C1 segment of cervical spinal cord (tissue), 14 donors: ENCODE results near the gene APOB.
"Not testable (repeated sequence)": the region's sequence is repeated elsewhere in the genome, so short reads cannot be mapped to it uniquely, and the experiment has no call there.

Source experiments
- DNase-seq, 14 donors: peaks; one replicate each; lab custom pipeline; 2025; lab: John Stamatoyannopoulos, UW

Gene APOB

GRCh38 chr2:21033237-21034155 lies 10.4 kb downstream of the APOB start:
- DNase-seq = no peak

DNA sequence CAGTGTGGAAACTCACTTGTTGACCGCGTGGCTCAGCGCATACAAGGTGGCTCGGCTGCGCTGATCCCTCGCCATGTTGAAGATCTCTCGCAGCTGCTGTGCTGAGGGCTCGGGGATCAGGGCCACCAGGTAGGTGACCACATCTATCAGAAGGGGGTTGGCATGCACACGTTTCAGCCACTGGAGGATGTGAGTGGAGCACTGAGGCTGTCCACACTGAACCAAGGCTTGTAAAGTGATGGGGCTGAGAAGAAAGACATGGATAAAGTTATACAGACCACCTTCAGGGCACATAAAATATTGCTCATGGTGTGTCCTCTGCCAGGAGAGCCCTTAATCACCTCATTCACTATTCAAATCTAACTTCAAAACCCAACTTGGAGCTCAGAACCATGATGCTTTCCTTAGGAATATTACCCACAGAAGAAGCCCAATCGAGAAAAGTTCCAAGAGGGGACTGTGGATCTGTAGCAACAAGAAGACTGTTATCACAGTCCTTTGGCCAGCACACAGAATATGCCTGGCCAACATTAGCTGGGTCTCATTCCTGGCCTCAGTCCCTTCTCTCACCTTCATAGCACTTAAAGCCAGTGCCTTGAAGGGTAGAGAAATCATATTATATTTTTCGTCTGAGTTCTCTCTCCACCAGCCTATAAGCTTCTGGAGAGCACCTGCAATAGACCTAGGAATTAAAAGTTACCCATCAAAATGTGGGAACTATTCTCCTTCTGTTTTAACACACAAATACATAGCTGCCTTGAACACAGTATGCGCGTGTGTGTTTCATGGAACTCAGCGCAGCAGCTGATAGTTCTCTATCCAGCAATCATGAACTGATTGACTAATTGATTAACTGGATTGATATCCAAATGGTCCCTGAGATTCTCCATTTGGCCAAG lies 11.3 kb downstream of the APOB start:
- no peak for DNase-seq

DNA sequence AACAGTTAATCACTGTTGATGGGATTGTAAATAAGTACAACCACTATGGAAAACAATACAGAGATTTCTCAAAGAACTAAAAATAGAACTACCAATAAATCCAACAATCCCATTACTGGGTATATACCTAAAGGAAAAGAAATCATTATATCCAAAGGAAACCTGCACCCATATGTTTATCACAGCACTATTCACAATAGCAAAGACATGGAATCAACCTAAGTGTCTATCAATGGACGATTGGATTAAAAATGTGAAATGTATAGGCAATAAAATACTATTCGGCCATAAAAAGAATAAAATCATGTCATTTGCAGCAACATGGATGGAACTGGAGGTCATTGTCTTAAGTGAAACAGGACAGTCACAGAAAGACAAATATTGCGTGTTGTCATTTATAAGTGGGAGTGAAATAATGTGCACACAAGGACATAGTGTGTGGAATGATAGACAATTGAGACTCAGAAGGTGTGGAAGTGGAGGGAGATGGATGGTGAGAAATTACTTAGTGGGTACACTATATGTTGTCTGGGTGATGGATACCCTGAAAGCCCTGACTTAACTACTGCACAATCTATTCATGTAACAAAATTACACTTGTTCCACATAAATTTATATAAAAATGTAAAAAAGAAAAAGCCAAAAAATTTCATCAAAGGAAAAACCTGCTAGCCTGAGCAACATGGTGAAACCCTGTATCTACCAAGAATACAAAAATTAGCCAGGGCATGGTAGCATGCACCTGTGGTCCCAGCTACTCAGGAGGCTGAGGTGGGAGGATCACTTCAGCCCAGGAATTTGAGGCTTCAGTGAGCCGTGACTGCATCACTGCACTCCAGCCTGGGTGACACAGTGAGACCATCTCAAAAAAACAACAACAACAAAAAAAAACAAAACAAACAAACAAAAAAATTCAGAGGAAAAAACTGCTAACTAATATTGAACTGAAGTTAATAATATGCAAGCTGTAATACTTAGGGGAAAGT lies 12.6 kb downstream of the APOB start:
- no peak for DNase-seq

- no peak for DNase-seq
These were observed 14.4 kb downstream of the APOB start for GRCh38 chr2:21029519-21029918.

DNA sequence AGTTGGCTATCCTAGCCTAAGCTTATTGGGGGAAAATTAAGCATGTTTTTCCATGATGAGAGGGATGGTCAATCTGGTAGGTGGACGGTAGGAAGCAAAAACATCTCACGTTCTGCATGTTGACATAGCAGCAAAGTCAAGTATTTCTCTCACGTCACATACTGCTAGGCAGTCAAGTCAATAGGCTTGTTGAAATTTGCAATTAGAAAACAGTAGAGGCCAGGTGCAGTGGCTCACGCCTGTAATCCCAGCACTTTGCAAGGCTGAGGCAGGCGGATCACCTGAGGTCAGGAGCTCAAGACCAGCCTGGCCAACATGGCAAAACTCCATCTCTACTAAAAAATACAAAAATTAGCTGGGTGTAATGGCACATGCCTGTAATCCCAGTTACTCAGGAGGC lies 14.9 kb downstream of the APOB start:
- not testable (repeated sequence) for DNase-seq

- no peak for DNase-seq
These were observed 15.6 kb downstream of the APOB start for GRCh38 chr2:21028021-21028947.

DNA sequence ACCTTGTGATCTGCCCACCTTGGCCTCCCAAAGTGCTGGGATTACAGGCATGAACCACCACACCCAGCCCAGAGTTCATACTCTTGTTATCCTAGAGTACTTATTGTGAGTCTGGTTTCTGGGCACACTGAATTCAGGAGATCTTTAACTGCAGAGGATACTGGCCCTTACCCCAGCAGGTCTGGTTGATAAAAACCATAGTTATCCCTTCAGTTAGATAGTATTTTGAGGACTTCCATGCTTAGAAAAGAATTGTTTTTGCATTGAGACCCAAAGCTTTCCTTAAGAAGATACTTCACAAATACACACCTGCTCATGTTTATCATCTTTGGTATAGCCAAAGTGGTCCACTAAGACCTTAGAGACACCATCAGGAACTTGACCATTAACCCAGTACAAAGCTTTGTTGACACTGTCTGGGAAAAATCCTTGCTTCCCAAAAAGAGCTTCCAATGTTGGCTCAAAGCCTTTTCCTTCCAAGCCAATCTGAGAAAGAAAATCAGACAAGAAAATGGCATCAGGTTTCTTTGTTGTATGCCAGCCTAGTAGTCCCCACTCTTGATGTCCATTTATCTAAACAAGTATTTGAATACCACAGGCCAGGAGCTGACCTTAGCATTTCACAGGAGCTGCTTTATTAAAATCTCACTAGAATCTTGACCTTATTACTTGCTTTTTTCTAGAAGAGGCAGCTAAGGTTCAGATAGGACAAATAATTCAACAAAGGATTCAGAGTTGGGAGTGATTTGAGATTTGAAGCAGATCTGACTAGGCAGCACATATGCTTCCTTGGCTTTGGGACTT lies 17.2 kb downstream of the APOB start:
- DNase-seq = no peak

DNA sequence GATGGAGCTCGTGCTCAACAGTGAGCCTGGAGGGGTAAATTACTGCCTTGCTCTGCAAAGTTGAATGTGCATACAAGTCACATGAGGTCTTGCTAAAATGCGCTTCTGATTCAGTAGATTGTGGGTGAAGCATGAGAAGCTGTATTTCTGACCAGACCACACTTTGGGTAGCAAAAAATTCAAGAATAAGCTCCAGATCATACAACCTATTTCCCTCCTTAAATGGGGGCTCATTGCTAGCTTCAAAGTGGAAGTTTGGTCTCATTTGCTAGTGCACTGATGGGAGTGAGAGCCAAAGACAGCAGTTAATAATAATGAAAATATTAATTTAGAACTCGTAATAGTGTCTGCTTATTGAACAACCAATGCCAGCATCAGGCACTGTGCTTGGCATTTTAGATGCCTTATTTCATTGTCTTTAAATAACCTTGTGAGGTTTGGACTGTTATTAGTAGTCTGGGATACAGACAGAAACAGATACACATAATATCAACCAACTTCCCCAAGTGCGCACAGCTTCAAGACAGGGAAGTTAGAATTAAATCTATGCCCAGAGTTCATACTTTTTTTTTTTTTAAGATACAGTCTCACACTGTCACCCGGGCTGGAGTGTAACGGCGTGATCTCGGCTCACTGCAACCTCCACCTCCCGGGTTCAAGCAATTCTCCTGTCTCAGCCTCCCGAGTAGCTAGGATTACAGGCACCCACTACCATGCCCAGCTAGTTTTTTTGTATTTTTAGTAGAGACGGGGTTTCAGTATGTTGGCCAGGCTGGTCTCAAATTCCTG lies 18.0 kb downstream of the APOB start:
- DNase-seq = no peak

DNA sequence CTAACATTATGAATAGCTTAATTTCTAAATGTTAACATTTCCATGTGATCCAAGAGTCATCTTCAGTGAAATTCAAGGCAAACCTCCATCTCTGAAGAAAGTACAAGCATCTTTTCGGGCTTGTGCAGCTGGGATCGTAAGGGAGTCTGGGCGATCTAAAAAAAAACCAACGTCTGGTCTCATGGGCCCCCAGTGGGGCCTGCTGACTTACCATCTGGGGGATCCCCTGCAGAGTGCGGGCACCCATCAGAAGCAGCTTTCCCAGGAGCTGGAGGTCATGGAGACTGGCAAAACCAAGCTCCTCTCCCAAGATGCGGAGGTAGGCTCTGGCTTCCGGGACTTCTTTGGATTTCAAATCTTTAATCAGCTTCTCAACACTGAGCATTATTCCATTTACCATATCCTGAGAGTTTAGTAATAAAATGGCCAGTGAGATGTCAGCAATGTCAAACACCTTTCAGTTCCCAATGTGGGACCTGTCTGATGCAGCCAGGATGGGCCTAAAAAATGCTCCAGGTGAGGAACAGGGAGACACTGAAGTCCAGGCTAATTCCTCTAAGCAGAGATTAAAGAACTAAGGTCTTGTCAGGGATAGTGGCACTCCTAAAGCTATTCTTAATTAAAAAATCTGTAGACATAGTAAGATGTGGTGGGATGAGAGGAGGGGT lies 19.0 kb downstream of the APOB start:
- DNase-seq = no peak

GRCh38 chr2:21024198-21024597 lies 19.7 kb downstream of the APOB start:
- DNase-seq = no peak

- no peak for DNase-seq
These were observed 20.3 kb downstream of the APOB start for GRCh38 chr2:21023419-21024181.

DNA sequence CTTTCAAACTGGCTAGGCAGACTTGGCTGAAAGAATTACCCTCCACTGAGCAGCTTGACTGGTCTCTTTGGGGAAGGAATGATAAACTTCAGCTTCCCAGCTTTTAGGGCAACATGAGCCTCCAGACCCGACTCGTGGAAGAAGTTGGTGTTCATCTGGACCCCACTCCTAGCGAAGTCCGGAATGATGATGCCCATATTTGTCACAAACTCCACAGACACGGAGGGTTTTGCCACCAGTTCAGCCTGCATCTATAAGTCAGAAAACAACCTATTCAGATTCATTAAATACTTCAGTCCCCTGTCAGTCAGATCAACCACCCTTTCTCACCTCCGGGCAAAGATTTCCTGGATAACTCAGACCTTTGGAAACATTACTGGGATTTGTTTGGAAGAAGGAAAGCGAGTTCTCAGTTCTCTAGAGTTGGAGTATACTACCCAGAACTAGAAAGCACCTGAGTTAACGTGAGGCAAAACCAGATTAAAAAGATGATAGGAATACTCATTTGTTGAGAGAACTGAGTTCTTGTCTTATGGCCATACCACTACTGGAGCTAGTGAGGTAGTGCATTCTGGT lies 21.0 kb downstream of the APOB start:
- DNase-seq = no peak

GRCh38 chr2:21021430-21021829 lies 22.4 kb downstream of the APOB start:
- no peak for DNase-seq

GRCh38 chr2:21020668-21021288 lies 23.1 kb downstream of the APOB start:
- no peak for DNase-seq

DNA sequence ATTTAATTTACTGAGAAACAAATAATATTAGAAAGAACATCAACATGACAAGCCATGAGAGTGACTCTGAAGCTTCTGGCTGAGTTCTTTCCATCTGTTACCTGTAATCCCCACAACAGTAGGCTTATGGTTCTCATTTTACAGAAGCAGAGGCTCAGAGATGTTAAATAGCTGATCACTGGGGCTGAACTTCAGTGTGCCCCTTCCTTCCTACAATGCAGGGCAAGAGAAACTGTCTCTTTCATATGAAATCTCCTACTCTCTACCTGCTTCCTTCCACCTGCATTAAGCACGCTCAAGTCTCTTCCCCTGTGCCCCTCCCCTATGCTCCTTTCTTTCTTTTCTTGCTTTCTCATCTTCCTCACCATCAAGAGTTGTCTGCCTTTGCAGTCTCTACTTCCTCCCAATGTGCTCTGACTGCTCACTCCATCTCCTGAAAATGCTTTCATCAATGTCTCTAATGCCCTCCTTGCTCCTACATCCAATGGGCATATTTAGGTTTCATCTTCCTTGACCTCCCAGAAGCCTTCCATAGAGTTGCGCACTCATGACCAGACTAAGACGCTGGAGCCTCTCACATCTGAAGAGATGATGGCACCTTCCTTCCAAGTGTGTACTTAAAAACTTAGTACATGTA lies 23.7 kb downstream of the APOB start:
- DNase-seq = no peak

- DNase-seq = no peak
These were observed 24.2 kb downstream of the APOB start for GRCh38 chr2:21019678-21020021.
